GM12801 (cell line): Measurements from ENCODE around the gene FIGN.

Experiments used
- TF ChIP-seq, protein P1 (sequence below): IDR thresholded peaks from one replicate; pipeline ENCODE4 v1.5.1; 2011; ENCODE audit warnings: control low read depth; ENCODE audit not compliant: insufficient read length; ENCODE audit errors: extremely low read depth

Gene FIGN

GRCh38 chr2:163552758-163553157 is 183.1 kb downstream of the FIGN start:
- TF ChIP-seq, protein P1, sequence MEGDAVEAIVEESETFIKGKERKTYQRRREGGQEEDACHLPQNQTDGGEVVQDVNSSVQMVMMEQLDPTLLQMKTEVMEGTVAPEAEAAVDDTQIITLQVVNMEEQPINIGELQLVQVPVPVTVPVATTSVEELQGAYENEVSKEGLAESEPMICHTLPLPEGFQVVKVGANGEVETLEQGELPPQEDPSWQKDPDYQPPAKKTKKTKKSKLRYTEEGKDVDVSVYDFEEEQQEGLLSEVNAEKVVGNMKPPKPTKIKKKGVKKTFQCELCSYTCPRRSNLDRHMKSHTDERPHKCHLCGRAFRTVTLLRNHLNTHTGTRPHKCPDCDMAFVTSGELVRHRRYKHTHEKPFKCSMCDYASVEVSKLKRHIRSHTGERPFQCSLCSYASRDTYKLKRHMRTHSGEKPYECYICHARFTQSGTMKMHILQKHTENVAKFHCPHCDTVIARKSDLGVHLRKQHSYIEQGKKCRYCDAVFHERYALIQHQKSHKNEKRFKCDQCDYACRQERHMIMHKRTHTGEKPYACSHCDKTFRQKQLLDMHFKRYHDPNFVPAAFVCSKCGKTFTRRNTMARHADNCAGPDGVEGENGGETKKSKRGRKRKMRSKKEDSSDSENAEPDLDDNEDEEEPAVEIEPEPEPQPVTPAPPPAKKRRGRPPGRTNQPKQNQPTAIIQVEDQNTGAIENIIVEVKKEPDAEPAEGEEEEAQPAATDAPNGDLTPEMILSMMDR, result no peak

GRCh38 chr2:163551616-163552373 is 184.0 kb downstream of the FIGN start:
- TF ChIP-seq, protein P1, result no peak

DNA sequence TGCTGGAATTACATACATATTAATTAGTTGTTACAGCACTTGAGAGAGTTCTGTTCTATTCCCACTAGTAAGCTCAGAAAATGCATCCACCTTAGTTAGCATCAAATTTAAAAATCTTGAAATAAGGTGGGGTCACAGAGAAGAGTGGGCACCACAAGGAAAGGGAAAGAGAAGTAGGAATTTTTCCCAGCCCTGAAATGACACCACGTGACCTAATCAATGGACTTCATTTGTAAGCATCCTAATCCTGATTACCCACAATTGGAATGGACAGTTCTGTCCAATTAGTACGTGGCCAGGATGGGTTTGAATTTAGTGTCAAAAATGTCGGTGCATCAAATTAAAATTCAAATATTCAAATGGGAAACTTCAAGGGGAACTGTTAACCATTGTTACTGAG is 186.8 kb downstream of the FIGN start:
- TF ChIP-seq, protein P1, result no peak
